Natural killer cell (primary cell): ENCODE data around the gene SLC25A31. TPM values are rescaled to one million over a fixed set of nuclear protein-coding genes. Genes with fewer than 3 reads are reported as not detected.

ENCODE experiments used
- ATAC-seq, 3 donors: fragments of 150-1000 bp in 2 of 3; fragments of 200-7000 bp in 1 of 3; cut with Tn5 transposase; 1 replicate in 1 of 3; 2 replicates in 2 of 3; pipeline ENCODE4 v1.10.0; 2021; ENCODE audit warnings: mild to moderate bottlenecking in 2 of 3, moderate library complexity in 2 of 3
- DNase-seq, 2 donors: peaks; one replicate each; pipeline versions ENCODE4 v3.0.0 to v3.0.0-alpha.2; 2013 to 2021; ENCODE audit warnings: mixed read lengths in 1 of 2
- H3K27ac ChIP-seq: one replicate; pipeline ENCODE4 v1.5.1; 2013; ENCODE audit warnings: mild to moderate bottlenecking, low read length
- H3K27me3 ChIP-seq: one replicate; pipeline ENCODE4 v1.6.1; 2013; ENCODE audit warnings: low read length; ENCODE audit not compliant: control insufficient read depth, insufficient read depth
- H3K36me3 ChIP-seq: one replicate; pipeline ENCODE4 v1.6.1; 2013; ENCODE audit warnings: low read length; ENCODE audit not compliant: control insufficient read depth, insufficient read depth
- H3K4me1 ChIP-seq: one replicate; pipeline ENCODE4 v1.6.1; 2013; ENCODE audit warnings: low read length; ENCODE audit not compliant: control insufficient read depth, insufficient read depth
- H3K4me3 ChIP-seq: one replicate; pipeline ENCODE4 v1.5.1; 2013; ENCODE audit warnings: low read length
- H3K9me3 ChIP-seq: one replicate; pipeline ENCODE4 v1.6.1; 2013; ENCODE audit warnings: low read length; ENCODE audit not compliant: control insufficient read depth, insufficient read depth
- H3K27ac Mint-ChIP-seq, 2 donors: one replicate each; pipeline ENCODE4 v1.8.0; 2022; ENCODE audit warnings: mild to moderate bottlenecking in 2 of 2, mixed read lengths in 2 of 2, moderate library complexity in 1 of 2
- H3K27me3 Mint-ChIP-seq, 2 donors: one replicate each; pipeline ENCODE4 v1.8.0; 2022; ENCODE audit warnings: low read depth in 2 of 2, mixed read lengths in 2 of 2
- H3K36me3 Mint-ChIP-seq: one replicate; pipeline ENCODE4 v1.8.0; 2022; ENCODE audit warnings: mixed read lengths
- H3K4me1 Mint-ChIP-seq, 2 donors: one replicate each; pipeline ENCODE4 v1.8.0; 2022; ENCODE audit warnings: mixed read lengths in 2 of 2
- H3K4me3 Mint-ChIP-seq: one replicate; pipeline ENCODE4 v1.8.0; 2022; ENCODE audit warnings: mild to moderate bottlenecking, moderate library complexity, mixed read lengths
- H3K9me3 Mint-ChIP-seq, 2 donors: one replicate each; pipeline ENCODE4 v1.8.0; 2022; ENCODE audit warnings: mixed read lengths in 2 of 2
- WGBS: methylation state at CpG from one replicate; pipeline ENCODE4 v1.1.7; 2013; ENCODE audit warnings: missing lambda C conversion rate; ENCODE audit not compliant: insufficient coverage; 5-methylcytosine and 5-hydroxymethylcytosine counted together
- intact Hi-C: fragments of 100-400 bp; cut with micrococcal nuclease; formaldehyde crosslinking; loops from one replicate; pipeline ENCODE4 v1.14.2; 2022
- total RNA-seq, 4 donors: library from RNA; stranded (reverse); fragments of 120-200 nt in 1 of 4; gene quantifications; one replicate each; pipeline versions ENCODE4 v1.2.3 to v1.2.4, GENCODE V29; 2013 to 2022
- TF ChIP-seq, protein P1 (sequence below): fragments of 200-600 bp; IDR thresholded peaks from one replicate; pipeline ENCODE4 v1.8.0; 2022; ENCODE audit warnings: antibody characterized with exemption

SLC25A31 gene
- not detected for total RNA-seq
- not detected for total RNA-seq (2013)

DNA sequence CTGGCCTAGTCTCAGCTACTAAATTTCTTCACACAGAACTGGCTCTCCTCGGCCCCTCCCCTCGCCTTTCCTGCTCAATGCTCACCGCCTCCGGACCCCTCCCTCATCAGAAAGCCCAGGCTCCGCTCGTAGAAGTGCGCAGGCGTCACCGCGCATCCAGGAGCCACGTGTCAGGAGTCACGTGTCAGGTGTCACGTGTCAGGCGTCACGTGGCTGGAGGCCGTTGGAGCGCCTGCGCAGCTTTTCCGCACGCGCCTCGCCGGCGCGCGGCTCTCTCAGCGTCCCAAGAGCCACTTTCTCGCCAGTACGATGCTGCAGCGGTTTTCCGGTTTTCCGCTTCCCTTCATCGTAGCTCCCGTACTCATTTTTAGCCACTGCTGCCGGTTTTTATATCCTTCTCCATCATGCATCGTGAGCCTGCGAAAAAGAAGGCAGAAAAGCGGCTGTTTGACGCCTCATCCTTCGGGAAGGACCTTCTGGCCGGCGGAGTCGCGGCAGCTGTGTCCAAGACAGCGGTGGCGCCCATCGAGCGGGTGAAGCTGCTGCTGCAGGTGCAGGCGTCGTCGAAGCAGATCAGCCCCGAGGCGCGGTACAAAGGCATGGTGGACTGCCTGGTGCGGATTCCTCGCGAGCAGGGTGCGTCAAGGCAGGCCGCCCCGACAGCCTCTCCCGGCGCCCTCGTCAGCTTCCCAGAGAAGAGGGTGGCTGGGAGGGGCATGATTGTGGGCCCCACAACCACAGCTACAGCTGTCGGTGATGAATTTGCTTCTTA lies at the start of gene SLC25A31:
Gene SLC25A31, plus strand, starts transcription at position 259 of the 772 bp plus-strand sequence. Its CDS starts 146 bp downstream, at position 405.
- H3K27me3 Mint-ChIP-seq = peaks cover 0 to 1% of the 10 kb centered on the region in 2 donors
- Histone ChIP-seq H3K4me1 (no peaks in the 10 kb centered on the region), H3K27me3 (no peaks in the 10 kb centered on the region), H3K27ac (no peak within 1 kb of the TSS), H3K9me3 (no peaks in the 10 kb centered on the region), H3K36me3 (no peaks in the 10 kb centered on the region), H3K4me3 (no peak within 1 kb of the TSS)
- no peaks in the 10 kb centered on the region for H3K36me3 Mint-ChIP-seq
- TF ChIP-seq, protein P1, sequence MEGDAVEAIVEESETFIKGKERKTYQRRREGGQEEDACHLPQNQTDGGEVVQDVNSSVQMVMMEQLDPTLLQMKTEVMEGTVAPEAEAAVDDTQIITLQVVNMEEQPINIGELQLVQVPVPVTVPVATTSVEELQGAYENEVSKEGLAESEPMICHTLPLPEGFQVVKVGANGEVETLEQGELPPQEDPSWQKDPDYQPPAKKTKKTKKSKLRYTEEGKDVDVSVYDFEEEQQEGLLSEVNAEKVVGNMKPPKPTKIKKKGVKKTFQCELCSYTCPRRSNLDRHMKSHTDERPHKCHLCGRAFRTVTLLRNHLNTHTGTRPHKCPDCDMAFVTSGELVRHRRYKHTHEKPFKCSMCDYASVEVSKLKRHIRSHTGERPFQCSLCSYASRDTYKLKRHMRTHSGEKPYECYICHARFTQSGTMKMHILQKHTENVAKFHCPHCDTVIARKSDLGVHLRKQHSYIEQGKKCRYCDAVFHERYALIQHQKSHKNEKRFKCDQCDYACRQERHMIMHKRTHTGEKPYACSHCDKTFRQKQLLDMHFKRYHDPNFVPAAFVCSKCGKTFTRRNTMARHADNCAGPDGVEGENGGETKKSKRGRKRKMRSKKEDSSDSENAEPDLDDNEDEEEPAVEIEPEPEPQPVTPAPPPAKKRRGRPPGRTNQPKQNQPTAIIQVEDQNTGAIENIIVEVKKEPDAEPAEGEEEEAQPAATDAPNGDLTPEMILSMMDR = no peak
- intact Hi-C loops = no loop called here
- ATAC-seq (no peak), DNase-seq (no peak)
- no peaks in the 10 kb centered on the region for H3K4me1 Mint-ChIP-seq
- WGBS = 93% methylated on average over 64 of the region's 64 CpGs
- H3K4me3 Mint-ChIP-seq = no peak within 1 kb of the TSS
- no peak within 1 kb of the TSS for H3K27ac Mint-ChIP-seq
- peaks cover 0 to 2% of the 10 kb centered on the region in 2 donors for H3K9me3 Mint-ChIP-seq

DNA sequence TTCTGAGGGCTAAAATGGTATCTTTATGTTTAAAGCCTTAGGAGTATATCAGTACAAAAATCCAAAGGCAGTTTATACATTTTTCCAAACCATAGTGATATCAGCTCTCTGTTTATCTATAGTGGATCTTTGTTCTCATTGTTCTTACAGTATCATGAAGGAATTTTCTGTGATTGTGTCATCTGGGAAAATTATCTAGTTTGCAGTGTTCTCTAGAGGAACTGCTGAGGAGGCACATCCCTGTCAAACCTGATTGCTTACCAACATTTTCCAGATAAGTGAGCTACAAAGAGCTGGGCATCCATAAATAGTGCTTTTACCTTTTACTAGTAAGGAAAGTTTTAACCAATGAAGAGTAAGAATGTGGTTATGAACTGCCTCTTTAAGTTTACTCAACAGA lies 44.9 kb upstream of the SLC25A31 start:
- no peak for DNase-seq
- Histone ChIP-seq H3K9me3 (no peaks in the 10 kb centered on the region), H3K27ac (no peak overlapping the region), H3K4me3 (no peak overlapping the region), H3K27me3 (no peaks in the 10 kb centered on the region), H3K36me3 (no peaks in the 10 kb centered on the region), H3K4me1 (no peaks in the 10 kb centered on the region)
- Mint-ChIP-seq H3K27me3 (no peaks in the 10 kb centered on the region), H3K4me3 (no peak overlapping the region), H3K9me3 (peaks cover 4 to 6% of the 10 kb centered on the region in 2 donors), H3K27ac (no peak overlapping the region), H3K36me3 (no peaks in the 10 kb centered on the region), H3K4me1 (no peaks in the 10 kb centered on the region)
- TF ChIP-seq, protein P1 = no peak
- intact Hi-C loops = no loop called here
- no peak for ATAC-seq

DNA sequence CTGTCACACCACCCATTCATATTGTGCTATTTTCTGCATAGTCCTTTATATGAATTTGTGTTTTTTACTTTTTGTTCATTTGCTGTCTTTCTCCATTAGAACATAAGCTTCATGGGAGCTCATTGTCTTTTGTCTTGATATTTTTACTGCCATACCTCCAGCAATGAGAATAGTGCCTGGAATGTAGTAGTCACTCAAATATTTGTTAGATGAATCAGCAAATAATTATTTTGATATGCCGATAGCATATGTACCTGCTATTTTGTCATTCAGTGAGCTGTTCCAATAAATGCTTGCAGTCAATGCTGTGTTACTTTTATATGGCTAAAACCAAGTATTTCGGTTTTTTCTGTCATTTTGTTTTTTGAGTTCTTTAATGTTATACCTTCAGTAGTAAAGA lies 43.5 kb upstream of the SLC25A31 start:
- DNase-seq (no peak), ATAC-seq (no peak)
- H3K4me1 ChIP-seq = no peaks in the 10 kb centered on the region
- no peaks in the 10 kb centered on the region for H3K9me3 ChIP-seq
- no peaks in the 10 kb centered on the region for H3K36me3 Mint-ChIP-seq
- no peak overlapping the region for H3K4me3 ChIP-seq
- intact Hi-C loops = no loop called here
- no peak overlapping the region for H3K27ac Mint-ChIP-seq
- no peaks in the 10 kb centered on the region for H3K27me3 ChIP-seq
- peaks cover 6 to 7% of the 10 kb centered on the region in 2 donors for H3K9me3 Mint-ChIP-seq
- H3K4me1 Mint-ChIP-seq = no peaks in the 10 kb centered on the region
- H3K36me3 ChIP-seq = no peaks in the 10 kb centered on the region
- H3K27me3 Mint-ChIP-seq = no peaks in the 10 kb centered on the region
- TF ChIP-seq, protein P1 = no peak
- no peak overlapping the region for H3K4me3 Mint-ChIP-seq
- WGBS = 100% methylated on average over 1 of the region's 2 CpGs
- no peak overlapping the region for H3K27ac ChIP-seq

DNA sequence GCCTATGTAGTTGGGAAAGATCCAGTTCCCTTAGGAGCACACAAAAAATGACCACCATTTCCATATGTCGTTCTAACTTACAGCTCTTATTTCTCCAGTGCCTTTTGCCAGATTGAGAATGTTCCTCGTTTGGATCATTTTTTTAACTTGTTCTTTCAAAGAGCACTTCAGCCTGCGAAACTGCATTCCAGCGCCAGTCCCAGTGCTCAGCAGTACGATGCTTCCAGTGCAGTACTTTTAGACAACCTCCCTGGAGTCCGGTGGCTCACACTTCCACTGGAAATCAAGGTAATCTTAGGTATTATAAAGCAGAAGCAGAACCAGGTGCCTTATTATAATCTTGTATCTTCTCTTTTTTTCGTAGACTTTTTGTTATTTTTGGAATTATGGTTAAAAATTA lies 42.6 kb upstream of the SLC25A31 start:
- H3K36me3 ChIP-seq = no peaks in the 10 kb centered on the region
- DNase-seq (no peak), ATAC-seq (no peak)
- Mint-ChIP-seq H3K4me3 (no peak overlapping the region), H3K27me3 (no peaks in the 10 kb centered on the region), H3K9me3 (peaks cover 6 to 8% of the 10 kb centered on the region in 2 donors), H3K27ac (no peak overlapping the region), H3K36me3 (no peaks in the 10 kb centered on the region), H3K4me1 (no peaks in the 10 kb centered on the region)
- no peak overlapping the region for H3K27ac ChIP-seq
- H3K4me1 ChIP-seq = no peaks in the 10 kb centered on the region
- H3K27me3 ChIP-seq = no peaks in the 10 kb centered on the region
- TF ChIP-seq, protein P1 = no peak
- 83% methylated on average over 6 of the region's 7 CpGs for WGBS
- intact Hi-C loops = no loop called here
- no peak overlapping the region for H3K4me3 ChIP-seq
- no peaks in the 10 kb centered on the region for H3K9me3 ChIP-seq
